Measurements from ENCODE around the gene ING2. TPM values are rescaled to one million over a fixed set of nuclear protein-coding genes. Genes with fewer than 3 reads are reported as not detected.

The ING2 gene
- total and polyA plus RNA-seq, 10 of the 15 experiments (the other 5 are each of a cell fraction or from before 2014, with no cell fraction given): 3.3 to 16.1 (median 10.9) TPM

DNA sequence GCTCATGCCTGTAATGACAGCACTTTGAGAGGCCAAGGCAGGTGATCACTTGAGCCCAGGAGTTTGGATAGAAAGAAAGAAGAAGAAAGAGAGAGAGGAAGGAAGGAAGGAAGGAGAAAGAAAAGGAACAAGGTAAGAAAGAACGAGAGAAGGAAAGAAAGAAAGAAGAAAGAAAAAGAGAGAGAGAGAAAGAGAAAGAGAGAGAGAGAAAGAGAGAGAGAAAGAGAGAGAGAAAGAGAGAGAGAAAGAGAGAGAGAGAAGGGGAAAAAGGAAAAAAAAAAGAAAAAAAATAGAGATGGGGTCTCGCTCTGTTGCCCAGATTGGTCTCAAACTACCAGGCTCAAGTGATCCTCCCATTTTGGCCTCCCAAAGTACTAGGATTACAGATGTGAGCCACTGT is 22.5 kb downstream of the ING2 start:
- CTCF ChIA-PET: no interaction called here
- H3K27me3 ChIP-seq (replicated peaks in 1 of 2; ENCODE audit: control insufficient read depth in 2 of 2, insufficient read depth in 2 of 2, low read length in 1 of 2): no peaks in the 10 kb centered on the region; a peak in 1 of 4 replicates
- no peaks in the 10 kb centered on the region for H4K20me1 ChIP-seq (ENCODE audit: control insufficient read depth, insufficient read depth)
- SMC1A ChIA-PET (ENCODE audit: uncharacterized antibody, unreplicated experiment): no interaction called here
- WGBS (ENCODE audit: insufficient coverage, insufficient replicate concordance, low lambda C conversion rate, missing lambda C conversion rate): 3% methylated on average over 2 of the region's 2 CpGs
- DNase-seq (ENCODE audit: low read depth, low spot score) (no peak), ATAC-seq (no peak), FAIRE-seq (no peak)
- no peak overlapping the region for H3K27ac ChIP-seq (ENCODE audit: control insufficient read depth, insufficient read depth)
- no peaks in the 10 kb centered on the region for H3K79me2 ChIP-seq (ENCODE audit: control insufficient read depth, insufficient read depth, low read length)
- TF ChIP-seq MAX (IDR thresholded peaks at IDR 0.05; ENCODE audit: low read depth, low read length) (no peak), SMARCA5 (IDR thresholded peaks at IDR 0.05) (no peak), ZSCAN29 (IDR thresholded peaks at IDR 0.05) (no peak), RB1 (IDR thresholded peaks at IDR 0.05; ENCODE audit: borderline replicate concordance) (no peak), HDAC2 (IDR thresholded peaks at IDR 0.05) (no peak), GABPA (IDR thresholded peaks at IDR 0.05; ENCODE audit: low read depth) (no peak), IKZF2 (IDR thresholded peaks at IDR 0.05) (no peak), MTA2 (IDR thresholded peaks at IDR 0.05; ENCODE audit: low read depth) (no peak), PKNOX1 (IDR thresholded peaks at IDR 0.05) (no peak), ZBTB33 (IDR thresholded peaks at IDR 0.05) (no peak), JUNB (IDR thresholded peaks at IDR 0.05) (no peak), USF1 (IDR thresholded peaks at IDR 0.05; ENCODE audit: borderline replicate concordance, extremely low read length, insufficient read depth, low read depth, low read length) (no peak), MTA3 (IDR thresholded peaks at IDR 0.05; ENCODE audit: borderline replicate concordance, low read length) (no peak), ATF2 (IDR thresholded peaks at IDR 0.05; ENCODE audit: low read length) (no peak), IRF3 (IDR thresholded peaks at IDR 0.05) (no peak), CEBPB (IDR thresholded peaks at IDR 0.05; ENCODE audit: borderline replicate concordance in 1 of 2, low read depth in 2 of 2, low read length in 2 of 2) (no peak), ZNF274 (IDR thresholded peaks at IDR 0.05; ENCODE audit: insufficient read depth, insufficient read length) (no peak)
- intact Hi-C loops (cut with micrococcal nuclease; ENCODE audit: unreplicated experiment): no loop called here
- RAD21 ChIA-PET (ENCODE audit: unreplicated experiment): no interaction called here
- in situ Hi-C loops (cut with MboI): no loop called here
- no peaks in the 10 kb centered on the region for H3K4me1 ChIP-seq (ENCODE audit: control insufficient read depth, insufficient read depth, low read length)
- H3K4me2 ChIP-seq (ENCODE audit: control insufficient read depth, insufficient read depth): no peak overlapping the region
- BruUV-seq (replicated peaks): no TSS peak
- POLR2A ChIA-PET: no interaction called here
- no peaks in the 10 kb centered on the region for H3K9me3 ChIP-seq (replicated peaks; ENCODE audit: control insufficient read depth, insufficient read depth, low read length)
- H2AFZ ChIP-seq (ENCODE audit: control insufficient read depth, low read depth, low read length): no peak overlapping the region
- no peak overlapping the region for H3K9ac ChIP-seq (ENCODE audit: control insufficient read depth, insufficient read depth, low read length)
- no peak overlapping the region for H3K4me3 ChIP-seq
- H3K36me3 ChIP-seq (ENCODE audit: control insufficient read depth in 2 of 2, insufficient read depth in 2 of 2, low read length in 1 of 2): no peaks in the 10 kb centered on the region
